GM12801 (cell line): ENCODE data around the gene OBI1.

ENCODE experiments used
- CTCF ChIP-seq: IDR thresholded peaks from one replicate; pipeline ENCODE4 v1.5.1; 2011; ENCODE audit warnings: control low read depth; ENCODE audit not compliant: insufficient read length; ENCODE audit errors: extremely low read depth

Gene OBI1

GRCh38 chr13:78638216-78638615, 20.7 kb downstream of the OBI1 start:
- no peak for TF ChIP-seq CTCF

DNA sequence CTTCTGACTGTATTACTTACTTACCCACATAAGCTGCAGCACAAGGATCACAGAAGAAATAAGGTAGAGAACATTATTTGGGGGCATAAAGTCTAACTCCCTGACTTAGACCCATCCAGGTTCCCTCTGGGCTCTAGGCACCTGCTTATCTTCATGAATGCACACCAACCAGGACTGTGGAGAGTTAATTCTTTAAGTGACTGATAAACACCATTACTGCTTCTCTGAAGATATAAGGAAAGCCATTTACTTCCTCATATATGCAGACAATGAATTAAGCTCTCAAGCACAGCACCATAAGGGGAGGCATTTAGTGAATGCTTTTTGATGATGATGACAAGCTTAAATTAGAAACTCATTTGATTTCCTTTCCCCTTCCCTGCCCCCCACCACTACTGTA, 22.5 kb downstream of the OBI1 start:
- no peak for TF ChIP-seq CTCF

DNA sequence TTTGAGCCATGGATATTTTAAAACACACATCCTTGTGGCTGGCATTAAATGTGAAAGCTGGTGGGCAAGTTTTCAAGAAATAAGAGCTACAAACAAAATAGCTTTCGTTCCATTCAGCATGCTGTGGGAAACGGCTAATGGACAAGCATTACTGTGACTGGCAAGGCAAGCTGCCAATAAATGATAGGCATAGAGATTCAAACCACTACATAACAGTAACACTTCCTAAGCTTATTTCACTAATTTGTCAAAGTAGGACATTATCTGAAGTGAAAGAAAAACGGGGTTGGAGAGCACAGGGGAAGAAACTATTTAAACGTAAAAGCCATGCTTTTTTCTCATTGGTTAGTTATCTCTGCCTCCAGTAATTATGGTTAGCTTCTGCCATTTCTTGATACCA, 26.0 kb downstream of the OBI1 start:
- no peak for TF ChIP-seq CTCF

GRCh38 chr13:78631077-78631476, 27.9 kb downstream of the OBI1 start:
- TF ChIP-seq CTCF = no peak

- TF ChIP-seq CTCF = no peak
These were observed 28.4 kb downstream of the OBI1 start for GRCh38 chr13:78630511-78630910.

DNA sequence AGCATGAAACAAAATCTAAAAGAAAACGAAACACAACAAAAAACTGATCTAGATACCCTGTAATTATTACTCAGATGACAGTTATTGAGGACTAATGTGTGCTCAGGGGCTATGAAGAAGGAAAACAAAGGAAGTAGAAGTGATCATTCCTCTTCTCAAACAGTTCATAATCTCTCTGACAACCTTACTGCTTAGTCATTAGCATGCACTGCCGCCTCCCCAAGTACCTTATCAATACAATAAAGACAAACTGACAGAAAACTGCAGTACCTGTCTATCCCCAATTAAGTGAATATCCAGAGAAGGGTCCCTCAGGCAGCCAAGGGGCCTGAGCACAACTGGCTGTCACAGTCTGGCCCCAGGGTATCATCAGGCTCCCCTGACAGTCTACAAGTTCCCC, 33.6 kb downstream of the OBI1 start:
- TF ChIP-seq CTCF = no peak

DNA sequence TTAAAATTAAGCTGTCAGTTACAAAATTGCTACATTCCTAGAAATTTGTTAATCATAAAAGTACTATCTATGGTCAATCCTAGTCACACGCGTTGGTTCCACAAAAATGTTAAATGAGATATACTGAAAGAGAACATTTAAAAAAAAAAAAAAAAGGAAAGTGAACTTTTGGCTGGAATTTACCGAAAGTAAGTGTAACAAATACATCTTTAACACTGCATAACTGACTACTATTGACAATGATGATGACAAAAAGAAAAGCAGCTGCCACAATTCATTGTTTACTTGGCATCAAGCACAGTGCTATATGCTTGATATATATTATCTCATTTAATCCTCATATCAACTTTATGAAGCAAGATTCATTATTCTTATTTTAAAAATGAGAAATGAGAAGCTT, 35.8 kb downstream of the OBI1 start:
- no peak for TF ChIP-seq CTCF

DNA sequence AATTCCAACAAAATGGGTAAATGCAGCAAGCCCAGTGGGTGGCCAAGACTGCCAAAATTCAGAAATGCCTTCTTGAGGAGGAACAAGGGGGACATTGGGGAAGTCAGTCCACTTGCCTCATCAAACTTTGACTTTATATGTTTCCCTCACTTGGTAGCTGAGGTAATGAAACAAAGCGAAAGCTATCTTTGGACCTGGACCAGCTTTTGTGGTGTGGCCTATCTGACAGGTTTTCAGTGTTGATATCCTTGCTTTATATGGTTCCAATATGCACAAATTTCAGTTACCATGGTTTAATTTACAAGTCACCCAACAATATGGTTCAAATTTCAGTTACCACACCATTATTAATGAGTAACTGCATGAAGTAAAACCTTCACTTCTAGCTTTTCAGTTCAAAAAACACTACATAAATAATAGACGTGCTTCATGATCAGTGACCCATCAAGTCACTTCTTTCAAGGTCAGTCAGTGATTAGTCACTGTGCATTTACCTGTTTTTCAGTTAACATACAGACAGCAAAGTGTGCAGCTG, 38.0 kb downstream of the OBI1 start:
- no peak for TF ChIP-seq CTCF
